IgD-negative memory B cell (primary cell): ENCODE data around the gene ARHGAP11A. TPM values are rescaled to one million over a fixed set of nuclear protein-coding genes. Genes with fewer than 3 reads are reported as not detected.

Experiments
- polyA plus RNA-seq: library from polyadenylated mRNA; unstranded; fragments of 300-500 nt; fragmentation: Illumina TruSeq; gene quantifications from one replicate; pipeline ENCODE4 v1.2.3, GENCODE V29; 2021

Gene ARHGAP11A
- polyA plus RNA-seq, 1 donor from 2014 or later = 2.4 TPM

Other genes starting within 250 kb of the ARHGAP11A start
- not detected for gene GOLGA8K, start 212.2 kb upstream of the ARHGAP11A start, polyA plus RNA-seq
- not detected for gene GOLGA8O, start 159.9 kb upstream of the ARHGAP11A start, polyA plus RNA-seq
- 0.38 TPM for gene GOLGA8N, start 22.0 kb upstream of the ARHGAP11A start, polyA plus RNA-seq
- gene SCG5, start 26.2 kb downstream of the ARHGAP11A start, polyA plus RNA-seq = not detected
- gene GREM1, start 102.5 kb downstream of the ARHGAP11A start, polyA plus RNA-seq = not detected